WTC11 (cell line): ENCODE results near the gene LGALS8. TPM values are rescaled to one million over a fixed set of nuclear protein-coding genes. Genes with fewer than 3 reads are reported as not detected.

Experiments
- ATAC-seq: fragments of 200-7000 bp; cut with Tn5 transposase; 2 replicates; pipeline ENCODE4 v1.10.0; 2021; ENCODE audit warnings: mild to moderate bottlenecking, moderate library complexity
- CTCF ChIA-PET: fragments of 300-600 bp; sonication (Branson Sonifier 250); formaldehyde crosslinking; loops from one replicate; lab custom pipeline; 2021; ENCODE audit warnings: antibody characterized with exemption; lab: Charles Lee
- POLR2A ChIA-PET: fragments of 350-600 bp; sonication (Branson Sonifier 250); formaldehyde crosslinking; loops from one replicate; lab custom pipeline; 2021; ENCODE audit warnings: antibody characterized with exemption; lab: Charles Lee
- DNase-seq: peaks from one replicate; pipeline ENCODE4 v3.0.0; 2021; ENCODE audit warnings: low spot score
- H3K27ac Mint-ChIP-seq: 2 replicates; pipeline ENCODE4 v1.8.0; 2021; ENCODE audit warnings: mixed read lengths
- H3K27me3 Mint-ChIP-seq: 2 replicates; pipeline ENCODE4 v1.8.0; 2021; ENCODE audit warnings: low read depth, mild to moderate bottlenecking, moderate library complexity, mixed read lengths
- H3K36me3 Mint-ChIP-seq: 2 replicates; pipeline ENCODE4 v1.8.0; 2021; ENCODE audit warnings: mixed read lengths
- H3K4me1 Mint-ChIP-seq: 2 replicates; pipeline ENCODE4 v1.8.0; 2022; ENCODE audit warnings: mixed read lengths
- H3K4me3 Mint-ChIP-seq: 2 replicates; pipeline ENCODE4 v1.8.0; 2021; ENCODE audit warnings: mild to moderate bottlenecking, moderate library complexity, mixed read lengths
- H3K9me3 Mint-ChIP-seq: 2 replicates; pipeline ENCODE4 v1.8.0; 2021; ENCODE audit warnings: mixed read lengths
- ATF1 ChIP-seq: sonication (generic); formaldehyde crosslinking; IDR thresholded peaks from 2 replicates; pipeline ENCODE4 v1.8.1; 2023; ENCODE audit warnings: mild to moderate bottlenecking, moderate library complexity, missing genetic modification reagents
- CREB1 ChIP-seq: sonication (generic); formaldehyde crosslinking; IDR thresholded peaks from 2 replicates; pipeline ENCODE4 v1.8.0; 2023; ENCODE audit warnings: mild to moderate bottlenecking, missing genetic modification reagents
- CREM ChIP-seq: sonication (generic); formaldehyde crosslinking; IDR thresholded peaks from 2 replicates; pipeline ENCODE4 v1.8.1; 2022; ENCODE audit warnings: mild to moderate bottlenecking, missing genetic modification reagents, moderate library complexity
- ELF4 ChIP-seq: sonication (generic); formaldehyde crosslinking; IDR thresholded peaks from 2 replicates; pipeline ENCODE4 v1.8.1; 2022; ENCODE audit warnings: low read depth, mild to moderate bottlenecking, moderate library complexity, missing genetic modification reagents
- FOXK1 ChIP-seq: sonication (generic); formaldehyde crosslinking; IDR thresholded peaks from 2 replicates; pipeline ENCODE4 v1.8.0; 2022; ENCODE audit warnings: mild to moderate bottlenecking, moderate library complexity, missing genetic modification reagents
- GRHL2 ChIP-seq: fragments of 250-450 bp; sonication (Bioruptor Pico); IDR thresholded peaks from 2 replicates; pipeline ENCODE4 v1.8.0; 2022; ENCODE audit warnings: mild to moderate bottlenecking, moderate library complexity; ENCODE audit not compliant: insufficient replicate concordance, severe bottlenecking
- GTF2I ChIP-seq: fragments of 250-450 bp; sonication (Bioruptor Pico); conservative IDR thresholded peaks from 2 replicates; pipeline ENCODE4 v1.4.0; 2021; ENCODE audit warnings: mild to moderate bottlenecking
- IRF2 ChIP-seq: sonication (generic); formaldehyde crosslinking; IDR thresholded peaks from 2 replicates; pipeline ENCODE4 v1.8.0; 2022; ENCODE audit warnings: low read depth, missing genetic modification reagents, borderline replicate concordance
- JAZF1 ChIP-seq: fragments of 250-450 bp; sonication (Bioruptor Pico); IDR thresholded peaks from 2 replicates; pipeline ENCODE4 v1.9.0; 2021; ENCODE audit warnings: moderate library complexity, mild to moderate bottlenecking, inconsistent platforms
- NFE2L1 ChIP-seq: sonication (generic); formaldehyde crosslinking; IDR thresholded peaks from 2 replicates; pipeline ENCODE4 v1.8.1; 2023; ENCODE audit warnings: missing genetic modification reagents
- NR1H2 ChIP-seq: sonication (generic); formaldehyde crosslinking; IDR thresholded peaks from 2 replicates; pipeline ENCODE4 v1.9.0; 2021; ENCODE audit warnings: mild to moderate bottlenecking, moderate library complexity, missing genetic modification reagents
- RELA ChIP-seq: sonication (generic); formaldehyde crosslinking; IDR thresholded peaks from 2 replicates; pipeline ENCODE4 v1.8.1; 2022; ENCODE audit warnings: missing genetic modification reagents, mild to moderate bottlenecking, borderline replicate concordance
- TP53 ChIP-seq: sonication (generic); formaldehyde crosslinking; IDR thresholded peaks from 2 replicates; pipeline ENCODE4 v1.8.1; 2023; ENCODE audit warnings: mild to moderate bottlenecking, missing genetic modification reagents
- ZNF138 ChIP-seq: sonication (generic); formaldehyde crosslinking; conservative IDR thresholded peaks from 2 replicates; pipeline ENCODE4 v1.8.1; 2022; ENCODE audit warnings: mild to moderate bottlenecking, moderate library complexity, missing genetic modification reagents
- ZNF219 ChIP-seq: sonication (generic); formaldehyde crosslinking; IDR thresholded peaks from 2 replicates; pipeline ENCODE4 v1.8.0; 2023; ENCODE audit warnings: missing genetic modification reagents, mild to moderate bottlenecking, borderline replicate concordance
- ZNF232 ChIP-seq: sonication (generic); formaldehyde crosslinking; IDR thresholded peaks from 2 replicates; pipeline ENCODE4 v1.8.0; 2022; ENCODE audit warnings: mild to moderate bottlenecking, missing genetic modification reagents
- ZNF423 ChIP-seq: fragments of 250-450 bp; sonication (Bioruptor Pico); IDR thresholded peaks from 2 replicates; pipeline ENCODE4 v2.1.2; 2022; ENCODE audit warnings: mild to moderate bottlenecking, moderate library complexity
- total RNA-seq: library from RNA; stranded (reverse); gene quantifications from 3 replicates; pipeline ENCODE4 v1.2.3, GENCODE V29; 2021
- TF ChIP-seq, protein P1 (sequence below): fragments of 250-450 bp; sonication (Bioruptor Pico); IDR thresholded peaks from 2 replicates; pipeline ENCODE4 v2.1.2; 2022; ENCODE audit warnings: mild to moderate bottlenecking, moderate library complexity
- TF ChIP-seq, protein P2 (sequence below): fragments of 200-600 bp; IDR thresholded peaks from 2 replicates; pipeline ENCODE4 v1.8.0; 2022; ENCODE audit warnings: antibody characterized with exemption
- TF ChIP-seq, protein P3 (sequence below): sonication (generic); formaldehyde crosslinking; IDR thresholded peaks from 2 replicates; pipeline ENCODE4 v1.8.0; 2022; ENCODE audit warnings: missing genetic modification reagents
- TF ChIP-seq, protein P4 (sequence below): sonication (generic); formaldehyde crosslinking; IDR thresholded peaks from 2 replicates; pipeline ENCODE4 v1.8.0; 2022; ENCODE audit warnings: mild to moderate bottlenecking, missing genetic modification reagents
- TF ChIP-seq, protein P5 (sequence below): sonication (generic); formaldehyde crosslinking; IDR thresholded peaks from 2 replicates; pipeline ENCODE4 v1.8.1; 2022; ENCODE audit warnings: low read depth, missing genetic modification reagents, borderline replicate concordance

Gene LGALS8
- total RNA-seq, 1 experiment from 2014 or later, result 8.6 TPM

DNA sequence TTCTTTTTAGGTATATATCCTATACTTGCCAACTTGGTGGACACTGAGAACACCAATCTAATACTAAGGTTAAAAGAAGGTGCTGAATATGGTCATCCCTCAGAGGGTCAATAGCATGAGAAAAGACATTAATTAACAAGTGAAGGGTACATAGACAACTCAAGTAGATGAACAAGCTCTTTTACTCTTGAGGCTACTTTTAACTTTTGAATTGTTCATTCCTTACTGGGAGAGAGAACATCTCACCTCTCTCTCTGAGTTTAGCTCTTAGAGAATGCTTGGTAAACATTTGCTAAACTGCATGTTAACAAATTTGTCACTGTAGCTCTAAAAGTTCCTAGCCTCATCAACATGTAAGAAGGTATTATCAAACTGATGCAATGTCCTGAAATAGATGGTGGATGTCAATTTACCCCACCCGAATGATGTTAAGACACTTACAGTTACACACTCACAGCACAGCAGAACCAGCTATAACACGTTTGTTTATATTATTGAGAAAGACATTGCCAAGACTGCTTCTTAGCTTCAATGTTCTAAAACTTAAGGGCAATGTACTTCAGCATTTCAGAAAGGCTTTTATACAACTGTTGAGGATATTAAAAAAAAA is 44.6 kb downstream of the LGALS8 start:
- Mint-ChIP-seq H3K4me1 (no peaks in the 10 kb centered on the region), H3K9me3 (no peaks in the 10 kb centered on the region), H3K27ac (no peak overlapping the region), H3K27me3 (no peaks in the 10 kb centered on the region), H3K36me3 (peaks cover 89% of the 10 kb centered on the region), H3K4me3 (no peak overlapping the region)
- POLR2A ChIA-PET, result interaction anchor here (0.7 kb wide), 1 partner anchor 31 kb away, joined by 5 read pairs; no protein-coding TSS in a partner anchor
- ATAC-seq (no peak), DNase-seq (no peak)
- CTCF ChIA-PET, result no interaction called here
- TF ChIP-seq NFE2L1 (CRISPR knock-in tag), result no peak
- TF ChIP-seq GRHL2 (CRISPR knock-in tag), result no peak

DNA sequence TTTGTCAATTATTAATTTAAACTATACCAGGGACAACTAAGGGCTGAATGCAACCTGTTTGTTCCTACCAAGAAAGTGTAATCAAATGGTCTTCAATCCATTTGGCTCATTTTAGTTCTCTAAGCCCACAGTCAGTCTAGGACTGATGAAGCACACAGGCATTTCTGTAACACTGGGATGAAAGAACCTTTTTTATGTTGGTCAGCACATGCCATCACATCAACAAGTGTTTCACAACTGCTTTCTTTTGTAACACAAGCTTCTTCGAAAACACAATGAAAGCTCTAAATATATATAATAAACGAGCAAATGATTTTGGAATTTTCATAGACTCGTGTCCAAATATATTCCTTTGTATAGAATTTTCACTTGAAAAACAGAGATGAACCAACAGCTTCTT is 51.7 kb downstream of the LGALS8 start:
- H3K27ac Mint-ChIP-seq, result no peak overlapping the region
- CTCF ChIA-PET, result no interaction called here
- DNase-seq, result no peak
- POLR2A ChIA-PET, result no interaction called here
- ATAC-seq, result no peak
- no peaks in the 10 kb centered on the region for H3K9me3 Mint-ChIP-seq
- no peak overlapping the region for H3K4me3 Mint-ChIP-seq
- H3K27me3 Mint-ChIP-seq, result no peaks in the 10 kb centered on the region
- no peaks in the 10 kb centered on the region for H3K4me1 Mint-ChIP-seq
- TF ChIP-seq NR1H2 (CRISPR knock-in tag) (no peak), ZNF232 (CRISPR knock-in tag) (no peak), CREM (CRISPR knock-in tag) (no peak), JAZF1 (no peak), ZNF219 (no peak)
- TF ChIP-seq, protein P1, sequence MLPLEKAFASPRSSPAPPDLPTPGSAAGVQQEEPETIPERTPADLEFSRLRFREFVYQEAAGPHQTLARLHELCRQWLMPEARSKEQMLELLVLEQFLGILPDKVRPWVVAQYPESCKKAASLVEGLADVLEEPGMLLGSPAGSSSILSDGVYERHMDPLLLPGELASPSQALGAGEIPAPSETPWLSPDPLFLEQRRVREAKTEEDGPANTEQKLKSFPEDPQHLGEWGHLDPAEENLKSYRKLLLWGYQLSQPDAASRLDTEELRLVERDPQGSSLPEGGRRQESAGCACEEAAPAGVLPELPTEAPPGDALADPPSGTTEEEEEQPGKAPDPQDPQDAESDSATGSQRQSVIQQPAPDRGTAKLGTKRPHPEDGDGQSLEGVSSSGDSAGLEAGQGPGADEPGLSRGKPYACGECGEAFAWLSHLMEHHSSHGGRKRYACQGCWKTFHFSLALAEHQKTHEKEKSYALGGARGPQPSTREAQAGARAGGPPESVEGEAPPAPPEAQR (CRISPR knock-in tag), result no peak
- TF ChIP-seq, protein P2, sequence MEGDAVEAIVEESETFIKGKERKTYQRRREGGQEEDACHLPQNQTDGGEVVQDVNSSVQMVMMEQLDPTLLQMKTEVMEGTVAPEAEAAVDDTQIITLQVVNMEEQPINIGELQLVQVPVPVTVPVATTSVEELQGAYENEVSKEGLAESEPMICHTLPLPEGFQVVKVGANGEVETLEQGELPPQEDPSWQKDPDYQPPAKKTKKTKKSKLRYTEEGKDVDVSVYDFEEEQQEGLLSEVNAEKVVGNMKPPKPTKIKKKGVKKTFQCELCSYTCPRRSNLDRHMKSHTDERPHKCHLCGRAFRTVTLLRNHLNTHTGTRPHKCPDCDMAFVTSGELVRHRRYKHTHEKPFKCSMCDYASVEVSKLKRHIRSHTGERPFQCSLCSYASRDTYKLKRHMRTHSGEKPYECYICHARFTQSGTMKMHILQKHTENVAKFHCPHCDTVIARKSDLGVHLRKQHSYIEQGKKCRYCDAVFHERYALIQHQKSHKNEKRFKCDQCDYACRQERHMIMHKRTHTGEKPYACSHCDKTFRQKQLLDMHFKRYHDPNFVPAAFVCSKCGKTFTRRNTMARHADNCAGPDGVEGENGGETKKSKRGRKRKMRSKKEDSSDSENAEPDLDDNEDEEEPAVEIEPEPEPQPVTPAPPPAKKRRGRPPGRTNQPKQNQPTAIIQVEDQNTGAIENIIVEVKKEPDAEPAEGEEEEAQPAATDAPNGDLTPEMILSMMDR, result no peak
- TF ChIP-seq, protein P3, sequence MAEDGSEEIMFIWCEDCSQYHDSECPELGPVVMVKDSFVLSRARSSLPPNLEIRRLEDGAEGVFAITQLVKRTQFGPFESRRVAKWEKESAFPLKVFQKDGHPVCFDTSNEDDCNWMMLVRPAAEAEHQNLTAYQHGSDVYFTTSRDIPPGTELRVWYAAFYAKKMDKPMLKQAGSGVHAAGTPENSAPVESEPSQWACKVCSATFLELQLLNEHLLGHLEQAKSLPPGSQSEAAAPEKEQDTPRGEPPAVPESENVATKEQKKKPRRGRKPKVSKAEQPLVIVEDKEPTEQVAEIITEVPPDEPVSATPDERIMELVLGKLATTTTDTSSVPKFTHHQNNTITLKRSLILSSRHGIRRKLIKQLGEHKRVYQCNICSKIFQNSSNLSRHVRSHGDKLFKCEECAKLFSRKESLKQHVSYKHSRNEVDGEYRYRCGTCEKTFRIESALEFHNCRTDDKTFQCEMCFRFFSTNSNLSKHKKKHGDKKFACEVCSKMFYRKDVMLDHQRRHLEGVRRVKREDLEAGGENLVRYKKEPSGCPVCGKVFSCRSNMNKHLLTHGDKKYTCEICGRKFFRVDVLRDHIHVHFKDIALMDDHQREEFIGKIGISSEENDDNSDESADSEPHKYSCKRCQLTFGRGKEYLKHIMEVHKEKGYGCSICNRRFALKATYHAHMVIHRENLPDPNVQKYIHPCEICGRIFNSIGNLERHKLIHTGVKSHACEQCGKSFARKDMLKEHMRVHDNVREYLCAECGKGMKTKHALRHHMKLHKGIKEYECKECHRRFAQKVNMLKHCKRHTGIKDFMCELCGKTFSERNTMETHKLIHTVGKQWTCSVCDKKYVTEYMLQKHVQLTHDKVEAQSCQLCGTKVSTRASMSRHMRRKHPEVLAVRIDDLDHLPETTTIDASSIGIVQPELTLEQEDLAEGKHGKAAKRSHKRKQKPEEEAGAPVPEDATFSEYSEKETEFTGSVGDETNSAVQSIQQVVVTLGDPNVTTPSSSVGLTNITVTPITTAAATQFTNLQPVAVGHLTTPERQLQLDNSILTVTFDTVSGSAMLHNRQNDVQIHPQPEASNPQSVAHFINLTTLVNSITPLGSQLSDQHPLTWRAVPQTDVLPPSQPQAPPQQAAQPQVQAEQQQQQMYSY (CRISPR knock-in tag), result no peak
- H3K36me3 Mint-ChIP-seq, result peaks cover 76% of the 10 kb centered on the region

DNA sequence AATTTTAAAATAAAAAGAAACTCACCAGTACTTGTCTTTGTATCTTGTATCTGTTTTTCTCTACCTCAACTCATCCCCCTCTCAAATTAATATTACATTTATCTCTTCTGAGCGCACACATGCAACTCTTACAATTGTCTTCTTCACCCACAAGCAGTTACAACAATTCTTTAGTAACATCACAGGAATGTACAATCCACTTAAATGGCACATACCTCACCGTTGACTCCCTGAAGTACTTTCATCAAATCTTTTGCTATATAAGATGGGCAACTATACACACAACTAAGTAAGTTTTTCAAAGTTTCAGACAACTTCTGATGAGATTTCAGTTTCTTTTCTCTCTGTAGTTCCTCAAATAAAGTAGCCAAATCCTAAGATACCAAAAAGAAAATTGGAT is 52.2 kb downstream of the LGALS8 start:
- H3K9me3 Mint-ChIP-seq, result no peaks in the 10 kb centered on the region
- H3K27ac Mint-ChIP-seq, result no peak overlapping the region
- POLR2A ChIA-PET, result no interaction called here
- CTCF ChIA-PET, result no interaction called here
- DNase-seq (no peak), ATAC-seq (no peak)
- H3K4me3 Mint-ChIP-seq, result no peak overlapping the region
- H3K4me1 Mint-ChIP-seq, result no peaks in the 10 kb centered on the region
- peaks cover 77% of the 10 kb centered on the region for H3K36me3 Mint-ChIP-seq
- H3K27me3 Mint-ChIP-seq, result no peaks in the 10 kb centered on the region
- TF ChIP-seq IRF2 (CRISPR knock-in tag) (no peak), FOXK1 (CRISPR knock-in tag) (no peak), TP53 (CRISPR knock-in tag) (no peak), ELF4 (no peak), ATF1 (CRISPR knock-in tag) (no peak), CREB1 (CRISPR knock-in tag) (no peak), GTF2I (CRISPR knock-in tag) (no peak), RELA (CRISPR knock-in tag) (no peak), ZNF423 (CRISPR knock-in tag) (no peak), ZNF138 (no peak)
- TF ChIP-seq, protein P4, sequence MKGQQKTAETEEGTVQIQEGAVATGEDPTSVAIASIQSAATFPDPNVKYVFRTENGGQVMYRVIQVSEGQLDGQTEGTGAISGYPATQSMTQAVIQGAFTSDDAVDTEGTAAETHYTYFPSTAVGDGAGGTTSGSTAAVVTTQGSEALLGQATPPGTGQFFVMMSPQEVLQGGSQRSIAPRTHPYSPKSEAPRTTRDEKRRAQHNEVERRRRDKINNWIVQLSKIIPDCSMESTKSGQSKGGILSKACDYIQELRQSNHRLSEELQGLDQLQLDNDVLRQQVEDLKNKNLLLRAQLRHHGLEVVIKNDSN (CRISPR knock-in tag), result no peak
- TF ChIP-seq, protein P5, sequence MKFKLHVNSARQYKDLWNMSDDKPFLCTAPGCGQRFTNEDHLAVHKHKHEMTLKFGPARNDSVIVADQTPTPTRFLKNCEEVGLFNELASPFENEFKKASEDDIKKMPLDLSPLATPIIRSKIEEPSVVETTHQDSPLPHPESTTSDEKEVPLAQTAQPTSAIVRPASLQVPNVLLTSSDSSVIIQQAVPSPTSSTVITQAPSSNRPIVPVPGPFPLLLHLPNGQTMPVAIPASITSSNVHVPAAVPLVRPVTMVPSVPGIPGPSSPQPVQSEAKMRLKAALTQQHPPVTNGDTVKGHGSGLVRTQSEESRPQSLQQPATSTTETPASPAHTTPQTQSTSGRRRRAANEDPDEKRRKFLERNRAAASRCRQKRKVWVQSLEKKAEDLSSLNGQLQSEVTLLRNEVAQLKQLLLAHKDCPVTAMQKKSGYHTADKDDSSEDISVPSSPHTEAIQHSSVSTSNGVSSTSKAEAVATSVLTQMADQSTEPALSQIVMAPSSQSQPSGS (CRISPR knock-in tag), result no peak
